ENCODE data around the gene LRMDA. TPM values are rescaled to one million over a fixed set of nuclear protein-coding genes. Genes with fewer than 3 reads are reported as not detected.

Gene LRMDA
- total RNA-seq, 1 donor from 2014 or later, result 19.4 TPM

GRCh38 chr10:75994357-75995040 lies 563.1 kb downstream of the LRMDA start:
- Mint-ChIP-seq H3K27me3 (ENCODE audit: unreplicated experiment) (peaks cover 2% of the 10 kb centered on the region), H3K4me1 (ENCODE audit: unreplicated experiment) (no peaks in the 10 kb centered on the region)

GRCh38 chr10:75995041-75995430 lies 563.6 kb downstream of the LRMDA start:
- Mint-ChIP-seq H3K4me1 (ENCODE audit: unreplicated experiment) (no peaks in the 10 kb centered on the region), H3K9me3 (ENCODE audit: unreplicated experiment) (no peaks in the 10 kb centered on the region), H3K36me3 (ENCODE audit: low read depth, unreplicated experiment) (no peaks in the 10 kb centered on the region), H3K4me3 (ENCODE audit: unreplicated experiment) (no peak overlapping the region), H3K27ac (ENCODE audit: unreplicated experiment) (no peak overlapping the region), H3K27me3 (ENCODE audit: unreplicated experiment) (peaks cover 2% of the 10 kb centered on the region)
- DNase-seq (ENCODE audit: low spot score), result no peak
- no peak for TF ChIP-seq CTCF (IDR thresholded peaks at IDR 0.05; ENCODE audit: unreplicated experiment)

More at GRCh38 chr10:75994357-75995040, 563.1 kb downstream of the LRMDA start:
- no peak overlapping the region for H3K27ac Mint-ChIP-seq (ENCODE audit: unreplicated experiment)
- no peak for DNase-seq (ENCODE audit: low spot score)
- no peaks in the 10 kb centered on the region for H3K36me3 Mint-ChIP-seq (ENCODE audit: low read depth, unreplicated experiment)
- no peak for TF ChIP-seq CTCF (IDR thresholded peaks at IDR 0.05; ENCODE audit: unreplicated experiment)
- H3K9me3 Mint-ChIP-seq (ENCODE audit: unreplicated experiment), result no peaks in the 10 kb centered on the region
- H3K4me3 Mint-ChIP-seq (ENCODE audit: unreplicated experiment), result no peak overlapping the region

GRCh38 chr10:75995720-75996119 lies 564.3 kb downstream of the LRMDA start:
- Mint-ChIP-seq H3K27me3 (ENCODE audit: unreplicated experiment) (peaks cover 2% of the 10 kb centered on the region), H3K9me3 (ENCODE audit: unreplicated experiment) (no peaks in the 10 kb centered on the region), H3K27ac (ENCODE audit: unreplicated experiment) (no peak overlapping the region), H3K4me1 (ENCODE audit: unreplicated experiment) (no peaks in the 10 kb centered on the region), H3K4me3 (ENCODE audit: unreplicated experiment) (no peak overlapping the region), H3K36me3 (ENCODE audit: low read depth, unreplicated experiment) (no peaks in the 10 kb centered on the region)
- no peak for DNase-seq (ENCODE audit: low spot score)
- no peak for TF ChIP-seq CTCF (IDR thresholded peaks at IDR 0.05; ENCODE audit: unreplicated experiment)

- peaks cover 3% of the 10 kb centered on the region for H3K4me1 Mint-ChIP-seq (ENCODE audit: unreplicated experiment)
- peaks cover 2% of the 10 kb centered on the region for H3K27me3 Mint-ChIP-seq (ENCODE audit: unreplicated experiment)
- no peak overlapping the region for H3K4me3 Mint-ChIP-seq (ENCODE audit: unreplicated experiment)
- no peak overlapping the region for H3K27ac Mint-ChIP-seq (ENCODE audit: unreplicated experiment)
- no peak for TF ChIP-seq CTCF (IDR thresholded peaks at IDR 0.05; ENCODE audit: unreplicated experiment)
- no peak for DNase-seq (ENCODE audit: low spot score)
- H3K36me3 Mint-ChIP-seq (ENCODE audit: low read depth, unreplicated experiment), result no peaks in the 10 kb centered on the region
- H3K9me3 Mint-ChIP-seq (ENCODE audit: unreplicated experiment), result no peaks in the 10 kb centered on the region
Measured at GRCh38 chr10:75999001-75999400, 567.6 kb downstream of the LRMDA start.

- H3K4me1 Mint-ChIP-seq (ENCODE audit: unreplicated experiment), result peaks cover 3% of the 10 kb centered on the region
- no peak overlapping the region for H3K27ac Mint-ChIP-seq (ENCODE audit: unreplicated experiment)
- no peak overlapping the region for H3K4me3 Mint-ChIP-seq (ENCODE audit: unreplicated experiment)
- no peak for DNase-seq (ENCODE audit: low spot score)
- H3K36me3 Mint-ChIP-seq (ENCODE audit: low read depth, unreplicated experiment), result no peaks in the 10 kb centered on the region
- no peak for TF ChIP-seq CTCF (IDR thresholded peaks at IDR 0.05; ENCODE audit: unreplicated experiment)
- no peaks in the 10 kb centered on the region for H3K9me3 Mint-ChIP-seq (ENCODE audit: unreplicated experiment)
- H3K27me3 Mint-ChIP-seq (ENCODE audit: unreplicated experiment), result peaks cover 2% of the 10 kb centered on the region
Measured at GRCh38 chr10:75999515-76000209, 568.2 kb downstream of the LRMDA start.
